Panc1 (cell line): ENCODE results near the gene KRTAP9-2. TPM values are rescaled to one million over a fixed set of nuclear protein-coding genes. Genes with fewer than 3 reads are reported as not detected.
A peak's percentile ranks its signal among the peaks of the same experiment; 100 is the strongest.
"Not testable (repeated sequence)": the region's sequence is repeated elsewhere in the genome, so short reads cannot be mapped to it uniquely, and the experiment has no call there.

ENCODE experiments used
- ATAC-seq: fragments of 200-7000 bp; cut with Tn5 transposase; 2 replicates; pipeline ENCODE4 v1.9.1; 2020; ENCODE audit warnings: mild to moderate bottlenecking, moderate library complexity
- BruUV-seq: library from RNA; stranded (reverse); fragments of 400-500 nt; replicated peaks from 2 replicates; lab custom pipeline; 2021; lab: Mats Ljungman, UMichigan
- CTCF ChIA-PET: fragments of 300-600 bp; sonication (Branson Sonifier 250); formaldehyde crosslinking; loops from one replicate; lab custom pipeline; 2022; ENCODE audit warnings: antibody characterized with exemption; lab: Charles Lee
- POLR2A ChIA-PET: fragments of 300-600 bp; sonication (Branson Sonifier 250); formaldehyde crosslinking; loops from one replicate; lab custom pipeline; 2022; ENCODE audit warnings: antibody characterized with exemption; lab: Charles Lee
- DNase-seq: peaks from one replicate; pipeline ENCODE4 v3.0.0-alpha.2; 2010; ENCODE audit warnings: low read depth, low spot score
- H3K27ac ChIP-seq: 2 replicates; pipeline ENCODE4 v1.5.1; 2011; ENCODE audit warnings: mild to moderate bottlenecking, low read length, inconsistent platforms
- H3K27me3 ChIP-seq: fragments of 200-500 bp; sonication (Bioruptor generic); 2 replicates; pipeline ENCODE4 v1.6.0; 2014; ENCODE audit warnings: low read length, inconsistent platforms; ENCODE audit not compliant: control insufficient read depth, insufficient read depth
- H3K36me3 ChIP-seq: fragments of 200-500 bp; sonication (Bioruptor generic); 2 replicates; pipeline ENCODE4 v1.5.1; 2014; ENCODE audit warnings: inconsistent platforms, mild to moderate bottlenecking, low read length, moderate library complexity; ENCODE audit not compliant: control insufficient read depth, insufficient read depth
- H3K4me1 ChIP-seq: 2 replicates; pipeline ENCODE4 v1.5.1; 2011; ENCODE audit warnings: inconsistent platforms, mild to moderate bottlenecking, low read length, moderate library complexity; ENCODE audit not compliant: control insufficient read depth, insufficient read depth
- H3K4me3 ChIP-seq, 2 experiments: 2 replicates each; pipeline ENCODE4 v1.5.1; 2011 to 2012; ENCODE audit warnings: low read depth in 2 of 2, low read length in 2 of 2, mild to moderate bottlenecking in 2 of 2, inconsistent platforms in 1 of 2, moderate library complexity in 1 of 2
- H3K9me3 ChIP-seq: fragments of 200-500 bp; sonication (Bioruptor generic); 2 replicates; pipeline ENCODE4 v1.5.1; 2014; ENCODE audit warnings: low read depth, mild to moderate bottlenecking, inconsistent platforms, low read length, moderate library complexity; ENCODE audit not compliant: control insufficient read depth, insufficient read depth
- CTCF ChIP-seq: fragments of 450-650 bp; IDR thresholded peaks from 2 replicates; pipeline ENCODE4 v1.5.1; 2017; ENCODE audit warnings: mild to moderate bottlenecking
- POLR2AphosphoS5 ChIP-seq: IDR thresholded peaks from 2 replicates; pipeline ENCODE4 v1.6.1; 2012; ENCODE audit warnings: mild to moderate bottlenecking, low read depth, low read length, moderate library complexity
- REST ChIP-seq, 2 experiments: IDR thresholded peaks; 2 replicates each; pipeline ENCODE4 v1.6.1; 2011 to 2012; ENCODE audit warnings: low read depth in 2 of 2, control low read depth in 1 of 2, low read length in 1 of 2, mild to moderate bottlenecking in 1 of 2, moderate library complexity in 1 of 2; ENCODE audit not compliant: insufficient read depth in 1 of 2
- SIN3A ChIP-seq: IDR thresholded peaks from 2 replicates; pipeline ENCODE4 v1.6.1; 2012; ENCODE audit warnings: low read depth, mild to moderate bottlenecking, low read length, moderate library complexity, borderline replicate concordance; ENCODE audit not compliant: insufficient read depth
- TCF7L2 ChIP-seq: IDR thresholded peaks from 2 replicates; pipeline ENCODE4 v1.6.1; 2011; ENCODE audit warnings: mild to moderate bottlenecking, low read depth, low read length, inconsistent platforms
- in situ Hi-C: cut with HindIII; loops from 2 replicates; pipeline ENCODE4 v1.10.0; 2016; ENCODE audit warnings: low sequenced_read_pairs, low pct_unique_long_range_greater_than_20kb
- intact Hi-C: fragments of 100-400 bp; cut with micrococcal nuclease; formaldehyde crosslinking; loops from one replicate; pipeline ENCODE4 v1.10.0; 2022; ENCODE audit not compliant: unreplicated experiment
- total RNA-seq: library from RNA; stranded (reverse); gene quantifications from one replicate; pipeline ENCODE4 v1.2.1, GENCODE V29; 2021; ENCODE audit not compliant: unreplicated experiment

The KRTAP9-2 gene
- total RNA-seq, 1 experiment from 2014 or later = not detected

- CTCF ChIA-PET = no interaction called here
Measured at GRCh38 chr17:41186872-41187271, 39.6 kb upstream of the KRTAP9-2 start.

GRCh38 chr17:41189837-41190318, 36.6 kb upstream of the KRTAP9-2 start, which contains the start of gene KRTAP9-1:
Gene KRTAP9-1, plus strand, starts transcription at chr17:41189887. Its CDS starts 0 bp downstream, at chr17:41189887.
- BruUV-seq, CTCF ChIA-PET, intact Hi-C loops, H3K9me3 ChIP-seq, H3K27me3 ChIP-seq, H3K4me1 ChIP-seq, H3K4me3 ChIP-seq, H3K27ac ChIP-seq, DNase-seq, H3K36me3 ChIP-seq, in situ Hi-C loops, ATAC-seq, POLR2A ChIA-PET: not testable (repeated sequence)

More at GRCh38 chr17:41186872-41187271, 39.6 kb upstream of the KRTAP9-2 start:
- no peak for DNase-seq
- ATAC-seq = no peak
- Histone ChIP-seq H3K9me3 (no peaks in the 10 kb centered on the region), H3K36me3 (no peaks in the 10 kb centered on the region), H3K4me3 (no peak overlapping the region), H3K27me3 (peaks cover 6% of the 10 kb centered on the region), H3K4me1 (no peaks in the 10 kb centered on the region), H3K27ac (no peak overlapping the region)
- BruUV-seq = no TSS peak
- POLR2A ChIA-PET = no interaction called here
- intact Hi-C loops (no loop called here), in situ Hi-C loops (no loop called here)
- TF ChIP-seq SIN3A (no peak), REST (IDR thresholded peaks at IDR 0.05; ENCODE audit: insufficient read depth in 1 of 2, low read depth in 2 of 2, low read length in 1 of 2) (0 out of 4 replicates have a peak, but pooled peaks have one; percentile 39), POLR2AphosphoS5 (no peak), TCF7L2 (no peak), CTCF (no peak)

- H3K9me3 ChIP-seq = no peaks in the 10 kb centered on the region
- H3K4me3 ChIP-seq = no peak overlapping the region
- intact Hi-C loops (no loop called here), in situ Hi-C loops (no loop called here)
- H3K36me3 ChIP-seq = no peaks in the 10 kb centered on the region
- H3K4me1 ChIP-seq = no peaks in the 10 kb centered on the region
- no peak overlapping the region for H3K27ac ChIP-seq
- no TSS peak for BruUV-seq
- CTCF ChIA-PET = no interaction called here
- DNase-seq = no peak
- H3K27me3 ChIP-seq = peaks cover 5% of the 10 kb centered on the region
- ATAC-seq = no peak
- no peak for TF ChIP-seq POLR2AphosphoS5
- no peak for TF ChIP-seq REST (IDR thresholded peaks at IDR 0.05; ENCODE audit: insufficient read depth in 1 of 2, low read depth in 2 of 2, low read length in 1 of 2)
- TF ChIP-seq SIN3A = no peak
- TF ChIP-seq CTCF = no peak
- no peak for TF ChIP-seq TCF7L2
- POLR2A ChIA-PET = no interaction called here
Measured at GRCh38 chr17:41190328-41190727, 36.1 kb upstream of the KRTAP9-2 start.
